A673 (cell line): ENCODE data around the gene LTO1. TPM values are rescaled to one million over a fixed set of nuclear protein-coding genes. Genes with fewer than 3 reads are reported as not detected.
A peak's percentile ranks its signal among the peaks of the same experiment; 100 is the strongest.

Experiments
- BruUV-seq: library from RNA; stranded (reverse); fragments of 400-500 nt; replicated peaks from 2 replicates; lab custom pipeline; 2021; lab: Mats Ljungman, UMichigan
- CTCF ChIA-PET: fragments of 300-600 bp; sonication (Branson Sonifier 250); formaldehyde crosslinking; loops from one replicate; lab custom pipeline; 2022; ENCODE audit warnings: antibody characterized with exemption; lab: Charles Lee
- POLR2A ChIA-PET: fragments of 300-600 bp; sonication (Branson Sonifier 250); formaldehyde crosslinking; loops from one replicate; lab custom pipeline; 2022; ENCODE audit warnings: antibody characterized with exemption; ENCODE audit not compliant: low non-redundant PET; lab: Charles Lee
- DNase-seq: peaks from one replicate; pipeline ENCODE4 v3.0.0-alpha.2; 2015; ENCODE audit warnings: low spot score
- H3K27ac ChIP-seq: fragments of 200-600 bp; sonication (generic); 2 replicates; pipeline ENCODE4 v1.5.1; 2016; ENCODE audit warnings: mixed run types, low read depth, mild to moderate bottlenecking, mixed read lengths, antibody characterized with exemption, low read length; ENCODE audit not compliant: poor library complexity, severe bottlenecking
- H3K27me3 ChIP-seq: fragments of 200-600 bp; sonication (generic); replicated peaks from 2 replicates; pipeline ENCODE4 v1.6.1; 2017; ENCODE audit warnings: mixed run types, low read depth, mild to moderate bottlenecking, mixed read lengths, antibody characterized with exemption, low read length; ENCODE audit not compliant: insufficient read depth, poor library complexity
- H3K36me3 ChIP-seq: fragments of 200-600 bp; sonication (generic); 2 replicates; pipeline ENCODE4 v1.6.1; 2016; ENCODE audit warnings: mixed run types, mild to moderate bottlenecking, mixed read lengths, antibody characterized with exemption, low read length; ENCODE audit not compliant: insufficient read depth, poor library complexity, severe bottlenecking
- H3K4me1 ChIP-seq: fragments of 200-600 bp; sonication (generic); 2 replicates; pipeline ENCODE4 v1.6.1; 2017; ENCODE audit warnings: mixed run types, mild to moderate bottlenecking, mixed read lengths, antibody characterized with exemption, low read length; ENCODE audit not compliant: insufficient read depth, poor library complexity, severe bottlenecking
- H3K4me3 ChIP-seq: fragments of 200-600 bp; sonication (generic); 2 replicates; pipeline ENCODE4 v1.5.1; 2016; ENCODE audit warnings: low read depth, mixed run types, mild to moderate bottlenecking, mixed read lengths, low read length; ENCODE audit not compliant: poor library complexity, severe bottlenecking
- H3K9me3 ChIP-seq: fragments of 200-600 bp; sonication (generic); 2 replicates; pipeline ENCODE4 v1.6.1; 2016; ENCODE audit warnings: mixed run types, low read depth, mild to moderate bottlenecking, mixed read lengths, antibody characterized with exemption, low read length; ENCODE audit not compliant: poor library complexity, severe bottlenecking
- CTCF ChIP-seq: fragments of 300-800, 200-600 bp; sonication (generic); conservative IDR thresholded peaks from 2 replicates; pipeline ENCODE4 v1.5.1; 2017; ENCODE audit warnings: low read depth, mild to moderate bottlenecking, antibody characterized with exemption, low read length, moderate library complexity, mixed read lengths
- EZH2 ChIP-seq: fragments of 200-600 bp; sonication (generic); IDR thresholded peaks from 2 replicates; pipeline ENCODE4 v1.6.1; 2017; ENCODE audit warnings: borderline replicate concordance, low read depth, mild to moderate bottlenecking, mixed read lengths, antibody characterized with exemption, low read length; ENCODE audit not compliant: poor library complexity, severe bottlenecking
- intact Hi-C: fragments of 100-400 bp; cut with micrococcal nuclease; formaldehyde crosslinking; loops from one replicate; pipeline ENCODE4 v1.10.0; 2022; ENCODE audit not compliant: unreplicated experiment
- total RNA-seq: library from RNA; stranded (reverse); gene quantifications from 2 replicates; pipeline ENCODE4 v1.2.3, GENCODE V29; 2021

The LTO1 gene
- total RNA-seq, 1 experiment from 2014 or later = 56.0 TPM

- H3K9me3 ChIP-seq = no peaks in the 10 kb centered on the region
- intact Hi-C loops = no loop called here
- DNase-seq = peak; percentile 52
- H3K27me3 ChIP-seq = no peaks in the 10 kb centered on the region
- peak overlapping the region; percentile 76 for H3K27ac ChIP-seq
- H3K4me1 ChIP-seq = peaks cover 36% of the 10 kb centered on the region
- no TSS peak for BruUV-seq
- POLR2A ChIA-PET = no interaction called here
- H3K36me3 ChIP-seq = peaks cover 37% of the 10 kb centered on the region
- CTCF ChIA-PET = interaction anchor here (3.9 kb wide), 1 partner anchor 567 kb away, joined by 27 read pairs; no protein-coding TSS in a partner anchor
- TF ChIP-seq EZH2 = no peak
- no peak for TF ChIP-seq CTCF
- H3K4me3 ChIP-seq = no peak overlapping the region
These were observed 7.2 kb downstream of the LTO1 start for GRCh38 chr11:69667619-69668604.

- POLR2A ChIA-PET = interaction anchor here (0.5 kb wide), 1 partner anchor 16 kb away, joined by 3 read pairs; no protein-coding TSS in a partner anchor
These were observed 8.2 kb downstream of the LTO1 start for GRCh38 chr11:69666752-69667536.

More at GRCh38 chr11:69666752-69667536, 8.2 kb downstream of the LTO1 start:
- no TSS peak for BruUV-seq
- Histone ChIP-seq H3K4me3 (no peak overlapping the region), H3K27me3 (no peaks in the 10 kb centered on the region), H3K36me3 (peaks cover 27% of the 10 kb centered on the region), H3K27ac (peak overlapping the region; percentile 76), H3K9me3 (no peaks in the 10 kb centered on the region), H3K4me1 (peaks cover 35% of the 10 kb centered on the region)
- CTCF ChIA-PET = no interaction called here
- DNase-seq = no peak
- TF ChIP-seq EZH2 (no peak), CTCF (no peak)
- intact Hi-C loops = no loop called here
